HG03571 (cell line): ENCODE data around the gene ZNF236.

Experiments used
- ATAC-seq: cut with Tn5 transposase; IDR thresholded peaks from one replicate; pipeline ENCODE4 v1.9.1; 2021; ENCODE audit not compliant: unreplicated experiment

The ZNF236 gene

GRCh38 chr18:76905821-76906220 lies 83.5 kb downstream of the ZNF236 start:
- no peak for ATAC-seq

GRCh38 chr18:76908277-76908676 lies 85.9 kb downstream of the ZNF236 start:
- ATAC-seq, result no peak

DNA sequence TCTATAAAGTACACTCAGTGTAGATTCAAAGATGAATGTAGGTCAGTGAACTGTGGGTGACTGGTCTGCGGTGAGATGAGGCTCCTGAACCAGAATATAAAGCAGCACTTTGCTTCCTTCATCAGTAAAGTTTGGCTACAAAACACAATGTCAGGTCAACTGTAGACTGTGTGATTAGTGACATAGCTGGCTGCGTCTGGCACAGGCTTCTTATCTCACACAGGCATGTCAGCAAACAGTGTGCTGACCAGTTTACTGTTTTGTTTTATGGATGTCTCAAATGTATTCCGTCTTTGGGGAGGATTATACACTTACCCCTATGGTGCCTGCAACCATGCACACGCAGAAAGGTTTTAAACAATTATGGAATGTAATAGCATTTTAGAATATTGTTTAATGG lies 87.1 kb downstream of the ZNF236 start:
- no peak for ATAC-seq

- no peak for ATAC-seq
Measured at GRCh38 chr18:76911440-76911839, 89.1 kb downstream of the ZNF236 start.

GRCh38 chr18:76913583-76913982 lies 91.2 kb downstream of the ZNF236 start:
- ATAC-seq, result no peak

- ATAC-seq, result no peak
Measured at GRCh38 chr18:76914314-76914713, 92.0 kb downstream of the ZNF236 start.

GRCh38 chr18:76914796-76915195 lies 92.4 kb downstream of the ZNF236 start:
- no peak for ATAC-seq

- ATAC-seq, result no peak
Measured at GRCh38 chr18:76915456-76915855, 93.1 kb downstream of the ZNF236 start.

- no peak for ATAC-seq
Measured at GRCh38 chr18:76920974-76921373, 98.6 kb downstream of the ZNF236 start.

- ATAC-seq, result peak; percentile 98
Measured at GRCh38 chr18:76922107-76922506, 99.8 kb downstream of the ZNF236 start.

GRCh38 chr18:76923485-76924085 lies 101.2 kb downstream of the ZNF236 start:
- ATAC-seq, result no peak

- no peak for ATAC-seq
Measured at GRCh38 chr18:76925501-76925900, 103.1 kb downstream of the ZNF236 start.

DNA sequence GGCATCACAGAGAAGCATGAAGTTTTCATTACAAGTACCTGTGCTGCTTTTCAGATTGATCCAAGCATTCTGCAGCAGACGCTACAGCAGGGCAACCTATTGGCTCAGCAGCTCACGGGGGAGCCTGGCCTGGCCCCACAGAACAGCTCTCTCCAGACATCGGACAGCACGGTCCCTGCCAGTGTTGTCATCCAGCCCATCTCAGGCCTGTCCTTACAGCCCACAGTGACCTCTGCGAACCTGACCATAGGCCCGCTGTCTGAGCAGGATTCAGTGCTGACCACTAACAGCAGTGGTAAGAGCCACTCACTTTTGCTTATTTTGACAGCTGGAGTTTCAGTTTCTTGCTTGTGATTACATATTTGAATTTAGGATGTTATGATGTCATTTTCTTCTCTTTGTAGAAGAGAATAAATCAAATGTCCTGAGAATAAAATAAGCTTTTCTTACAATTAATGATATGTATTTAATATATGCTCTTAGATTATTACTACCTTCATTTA lies 104.9 kb downstream of the ZNF236 start:
- ATAC-seq, result no peak

DNA sequence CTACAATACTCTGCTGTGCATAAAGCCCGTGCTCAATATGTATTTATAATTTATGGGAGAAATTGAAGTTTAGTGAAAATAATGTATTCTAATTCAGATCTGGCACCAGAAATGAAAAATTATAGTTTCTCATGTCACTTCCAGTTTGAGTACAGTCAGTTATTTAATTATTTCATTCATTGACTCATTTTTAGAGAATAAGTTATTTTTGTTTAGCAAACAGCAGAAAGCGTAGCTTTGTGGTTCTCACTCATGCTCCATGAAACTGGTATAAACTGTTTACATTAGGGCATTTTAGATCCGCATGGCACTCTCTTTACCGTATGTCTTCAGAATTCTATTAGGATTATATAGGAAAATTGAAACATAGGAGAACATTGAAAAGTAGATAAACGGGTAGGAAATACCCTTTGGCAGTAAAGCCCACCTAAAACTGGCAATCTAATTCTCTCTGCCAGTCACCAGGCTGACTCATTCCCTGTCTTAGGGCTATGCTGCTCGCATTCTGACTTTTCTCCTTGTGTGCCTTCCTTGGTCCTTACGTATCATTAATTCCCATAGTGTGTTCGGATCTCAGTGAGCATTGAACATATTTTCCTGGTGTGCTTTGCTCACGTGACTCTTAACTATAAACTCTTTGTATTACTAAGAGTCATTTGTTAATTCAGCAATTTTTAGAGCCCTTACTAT lies 106.0 kb downstream of the ZNF236 start:
- no peak for ATAC-seq

DNA sequence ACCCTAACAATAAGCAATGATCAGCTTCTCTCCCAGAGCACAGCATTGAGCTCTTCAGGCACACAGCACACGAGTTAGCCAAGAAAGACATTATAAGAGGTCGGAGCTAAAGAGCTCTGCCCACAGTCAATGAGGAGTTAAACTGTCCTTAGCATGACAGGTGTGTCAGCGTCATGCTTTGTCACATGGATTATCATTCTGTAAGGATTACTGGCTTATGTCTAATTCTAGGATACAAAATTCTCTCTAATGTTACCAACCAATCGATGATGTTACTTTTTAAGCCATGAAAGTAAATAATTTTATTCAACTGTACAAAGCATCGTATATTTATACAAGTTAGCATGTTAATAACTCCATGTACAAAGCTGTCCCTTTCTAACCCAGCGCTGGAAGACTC lies 108.8 kb downstream of the ZNF236 start:
- ATAC-seq, result no peak

GRCh38 chr18:76932026-76932819 lies 109.9 kb downstream of the ZNF236 start:
- ATAC-seq, result no peak

DNA sequence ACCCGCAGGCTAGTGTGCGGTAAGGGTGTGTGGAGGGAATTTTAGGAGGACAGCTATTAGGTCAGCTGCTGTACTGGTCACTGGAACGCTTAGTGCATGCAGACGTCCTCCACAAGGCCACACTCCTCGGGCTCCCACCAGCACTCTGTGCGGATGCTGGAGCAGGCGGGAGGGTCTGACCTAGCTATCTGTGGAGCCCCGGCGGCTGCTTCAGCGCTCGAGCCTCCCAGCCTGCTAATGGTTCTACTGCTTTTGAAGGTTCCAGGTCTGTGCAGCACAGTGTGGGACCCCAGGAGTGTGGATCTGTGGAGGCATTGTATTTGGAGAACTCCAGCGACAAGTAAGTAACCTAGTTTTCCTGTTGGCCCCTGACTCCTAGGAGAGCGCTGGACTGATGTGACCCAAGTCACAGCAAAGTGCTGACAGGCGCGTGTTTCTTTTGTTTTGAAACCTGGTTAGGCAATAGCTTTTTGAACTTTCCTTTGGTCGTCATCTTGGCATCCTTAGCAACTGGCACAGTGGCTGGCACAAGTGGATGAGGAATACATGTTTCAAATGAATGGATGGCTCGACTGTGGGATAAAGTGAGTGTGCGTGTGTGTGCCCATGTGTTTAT lies 113.5 kb downstream of the ZNF236 start:
- ATAC-seq, result no peak

DNA sequence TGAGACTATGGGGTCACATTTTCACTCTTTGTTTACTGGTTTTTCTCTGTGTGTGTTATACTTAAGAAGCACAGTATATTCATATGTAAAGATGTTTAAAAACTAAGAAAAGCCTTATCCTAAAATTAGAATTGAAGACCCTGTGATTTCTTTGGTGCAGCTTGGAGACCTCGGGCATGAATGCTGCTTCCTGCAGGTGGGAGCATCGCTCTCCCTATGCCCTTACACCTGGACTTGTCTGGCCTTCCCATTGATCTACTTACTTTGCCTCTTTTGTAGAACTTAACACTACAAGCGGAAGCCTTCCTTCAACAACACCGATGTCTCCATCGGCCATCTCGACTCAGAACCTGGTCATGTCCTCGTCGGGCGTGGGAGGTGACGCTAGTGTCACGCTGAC lies 114.5 kb downstream of the ZNF236 start:
- ATAC-seq, result no peak

DNA sequence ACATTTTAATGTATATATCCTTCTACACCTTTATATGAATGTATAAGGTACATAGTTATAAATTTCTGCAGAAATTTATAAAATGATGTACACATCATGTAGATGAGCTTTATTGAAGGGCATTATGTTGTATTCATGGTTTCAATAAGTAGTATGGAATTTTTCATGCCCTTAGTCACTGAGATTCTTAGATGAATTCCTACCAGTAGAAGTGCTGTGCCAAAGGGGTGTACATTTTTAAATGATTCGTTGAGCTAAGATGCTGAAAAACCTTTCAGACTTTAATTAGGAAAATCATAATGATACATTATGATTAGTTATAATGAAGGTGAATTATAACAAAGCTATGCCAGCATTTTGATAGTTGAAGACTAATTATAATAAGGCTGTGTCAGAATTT lies 115.2 kb downstream of the ZNF236 start:
- ATAC-seq, result no peak

DNA sequence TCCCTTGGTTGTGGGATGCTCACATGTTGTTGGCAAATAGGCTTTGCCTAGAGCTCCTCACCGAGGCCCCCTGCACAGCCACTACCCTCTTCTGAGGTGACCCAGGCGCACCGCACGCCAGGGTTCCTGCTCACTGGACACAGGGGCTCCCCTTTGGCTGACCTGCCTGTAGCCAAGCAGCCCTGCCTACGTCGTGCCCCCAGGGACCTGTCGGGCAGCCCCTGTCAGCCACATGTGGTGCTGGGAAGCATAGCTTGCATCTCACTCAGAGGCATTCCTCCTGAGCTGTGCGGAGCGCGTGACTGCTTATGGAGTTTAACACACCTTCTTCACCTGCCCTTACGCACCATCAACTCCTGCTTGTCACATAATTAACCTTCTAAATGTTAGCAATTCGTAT lies 116.3 kb downstream of the ZNF236 start:
- no peak for ATAC-seq

GRCh38 chr18:76941284-76941683 lies 118.9 kb downstream of the ZNF236 start:
- ATAC-seq, result no peak
